HepG2 (cell line): ENCODE results near the gene SPINT4. TPM values are rescaled to one million over a fixed set of nuclear protein-coding genes. Genes with fewer than 3 reads are reported as not detected.

Experiments
- CENPX ChIP-seq: sonication (generic); formaldehyde crosslinking; IDR thresholded peaks from 2 replicates; pipeline ENCODE4 v1.9.0; 2021; ENCODE audit warnings: mild to moderate bottlenecking, missing genetic modification reagents, moderate library complexity
- GPBP1L1 ChIP-seq: sonication (generic); formaldehyde crosslinking; IDR thresholded peaks from 2 replicates; pipeline ENCODE4 v1.5.0; 2020; ENCODE audit warnings: mild to moderate bottlenecking, missing genetic modification reagents
- IRF9 ChIP-seq: sonication (generic); formaldehyde crosslinking; IDR thresholded peaks from 2 replicates; pipeline ENCODE4 v1.8.0; 2022; ENCODE audit warnings: missing genetic modification reagents, mild to moderate bottlenecking, borderline replicate concordance
- KLF15 ChIP-seq: sonication (generic); formaldehyde crosslinking; IDR thresholded peaks from 2 replicates; pipeline ENCODE4 v1.8.1; 2023; ENCODE audit warnings: borderline replicate concordance, mild to moderate bottlenecking, inconsistent platforms, missing genetic modification reagents, mixed read lengths
- NFAT5 ChIP-seq: sonication (generic); formaldehyde crosslinking; IDR thresholded peaks from 2 replicates; pipeline ENCODE4 v1.4.0; 2020; ENCODE audit warnings: missing genetic modification reagents
- NFIC ChIP-seq: IDR thresholded peaks from 2 replicates; pipeline ENCODE4 v1.6.1; 2012; ENCODE audit warnings: mild to moderate bottlenecking, low read length, inconsistent platforms
- NR2F2 ChIP-seq: IDR thresholded peaks from 2 replicates; pipeline ENCODE4 v1.6.1; 2012; ENCODE audit warnings: low read depth, inconsistent platforms, borderline replicate concordance
- SKI ChIP-seq: fragments of 450-650 bp; IDR thresholded peaks from one replicate; pipeline ENCODE4 v1.6.1; 2018; ENCODE audit warnings: mild to moderate bottlenecking; ENCODE audit not compliant: partially characterized antibody
- SRSF1 ChIP-seq: fragments of 200-400 bp; formaldehyde crosslinking; optimal IDR thresholded peaks from 2 replicates; pipeline ENCODE3; 2017; ENCODE audit warnings: mild to moderate bottlenecking, low read depth, low read length, moderate library complexity
- TP53 ChIP-seq: sonication (generic); formaldehyde crosslinking; conservative IDR thresholded peaks from 2 replicates; pipeline ENCODE4 v1.4.0; 2020; ENCODE audit warnings: missing genetic modification reagents
- U2AF1 ChIP-seq: fragments of 200-400 bp; formaldehyde crosslinking; optimal IDR thresholded peaks from 2 replicates; pipeline ENCODE3; 2017; ENCODE audit warnings: mild to moderate bottlenecking, low read depth, low read length
- UBTF ChIP-seq: sonication (generic); formaldehyde crosslinking; IDR thresholded peaks from 2 replicates; pipeline ENCODE4 v1.4.0; 2020; ENCODE audit warnings: mild to moderate bottlenecking, missing genetic modification reagents
- ZBTB20 ChIP-seq: sonication (generic); formaldehyde crosslinking; IDR thresholded peaks from 2 replicates; pipeline ENCODE4 v1.8.1; 2023; ENCODE audit warnings: missing genetic modification reagents, low read depth, mild to moderate bottlenecking, borderline replicate concordance
- ZNF24 ChIP-seq: fragments of 450-650 bp; IDR thresholded peaks from 2 replicates; pipeline ENCODE4 v1.6.1; 2017; ENCODE audit warnings: antibody characterized with exemption, mild to moderate bottlenecking
- ZNF570 ChIP-seq: sonication (generic); formaldehyde crosslinking; IDR thresholded peaks from 2 replicates; pipeline ENCODE4 v1.4.0; 2020; ENCODE audit warnings: mild to moderate bottlenecking, missing genetic modification reagents, borderline replicate concordance
- ZNF598 ChIP-seq: sonication (generic); formaldehyde crosslinking; IDR thresholded peaks from 2 replicates; pipeline ENCODE4 v1.5.1; 2020; ENCODE audit warnings: mild to moderate bottlenecking, missing genetic modification reagents, borderline replicate concordance
- ZNF746 ChIP-seq: sonication (generic); formaldehyde crosslinking; IDR thresholded peaks from 2 replicates; pipeline ENCODE4 v1.8.0; 2022; ENCODE audit warnings: mild to moderate bottlenecking, missing genetic modification reagents
- ZNF773 ChIP-seq: sonication (generic); formaldehyde crosslinking; IDR thresholded peaks from 2 replicates; pipeline ENCODE4 v1.4.0; 2020; ENCODE audit warnings: missing genetic modification reagents, borderline replicate concordance
- ZNF850 ChIP-seq: sonication (generic); formaldehyde crosslinking; conservative IDR thresholded peaks from 2 replicates; pipeline ENCODE4 v1.9.0; 2021; ENCODE audit warnings: mild to moderate bottlenecking, missing genetic modification reagents
- ZSCAN21 ChIP-seq: sonication (generic); formaldehyde crosslinking; IDR thresholded peaks from 2 replicates; pipeline ENCODE4 v1.8.0; 2022; ENCODE audit warnings: mild to moderate bottlenecking, missing genetic modification reagents, moderate library complexity, borderline replicate concordance
- ZSCAN30 ChIP-seq: sonication (generic); formaldehyde crosslinking; IDR thresholded peaks from 2 replicates; pipeline ENCODE4 v1.5.0; 2020; ENCODE audit warnings: mild to moderate bottlenecking, missing genetic modification reagents
- polyA plus RNA-seq, 8 experiments: library from polyadenylated mRNA; depleted of rRNA in 3 of 8; stranded (reverse) in 7 of 8; unstranded in 1 of 8; fragments of >200 nt; fragmentation: Illumina TruSeq in 4 of 8; extraction: Trizol in 4 of 8; gene quantifications; 2 replicates each; pipeline versions ENCODE4 v1.2.1 to v1.2.3, GENCODE V29; 2011 to 2016; ENCODE audit warnings: low read depth in 4 of 8, missing spikeins in 1 of 8, mixed read lengths in 1 of 8; ENCODE audit not compliant: insufficient read depth in 1 of 8
- total RNA-seq, 5 experiments: library from RNA; depleted of rRNA; stranded (reverse); fragments of >200 nt; fragmentation: Illumina TruSeq; extraction: Trizol; gene quantifications; 2 replicates each; pipeline ENCODE4 v1.2.3, GENCODE V29; 2016; ENCODE audit warnings: low read depth in 1 of 5

SPINT4 gene
- total and polyA plus RNA-seq, 2 of the 13 experiments (the other 11 are each of a cell fraction or from before 2014, with no cell fraction given), result not detected

- no peak for TF ChIP-seq NFAT5 (CRISPR knock-in tag)
- no peak for TF ChIP-seq ZSCAN30 (CRISPR knock-in tag)
- TF ChIP-seq NR2F2, result peak; percentile 75
- TF ChIP-seq CENPX (CRISPR knock-in tag), result no peak
- TF ChIP-seq ZNF773 (CRISPR knock-in tag), result no peak
- TF ChIP-seq ZBTB20 (CRISPR knock-in tag), result no peak
- peak; percentile 98 for TF ChIP-seq SKI
- no peak for TF ChIP-seq ZSCAN21 (CRISPR knock-in tag)
- TF ChIP-seq ZNF598, result no peak
- TF ChIP-seq ZNF570 (CRISPR knock-in tag), result no peak
- TF ChIP-seq ZNF850, result no peak
- no peak for TF ChIP-seq SRSF1
- no peak for TF ChIP-seq GPBP1L1
- TF ChIP-seq ZNF746 (CRISPR knock-in tag), result no peak
- no peak for TF ChIP-seq U2AF1
- TF ChIP-seq TP53, result no peak
- no peak for TF ChIP-seq KLF15
- peak; percentile 71; the same call in 1 of the 2 replicates for TF ChIP-seq NFIC
- no peak for TF ChIP-seq UBTF (CRISPR knock-in tag)
- no peak; the same call in 1 of the 2 replicates for TF ChIP-seq ZNF24
- TF ChIP-seq IRF9 (CRISPR knock-in tag), result no peak
These were observed 3.0 kb downstream of the SPINT4 start (continued) for GRCh38 chr20:45725134-45725533.
